Tibial nerve (tissue), 4 donors: Measurements from ENCODE around the gene PNMT.

ENCODE experiments used
- EP300 ChIP-seq, 2 donors: sonication (generic); formaldehyde crosslinking; IDR thresholded peaks; one replicate each; pipeline ENCODE4 v1.6.1; 2017; ENCODE audit warnings: antibody characterized with exemption in 2 of 2, mild to moderate bottlenecking in 1 of 2
- TF ChIP-seq, protein P1 (sequence below), 5 experiments: fragments of 200-600 bp in 3 of 5; fragments of 450-650 bp in 2 of 5; sonication (generic) in 3 of 5; IDR thresholded peaks; one replicate each; pipeline ENCODE4 v1.5.1; 2016 to 2019; ENCODE audit warnings: antibody characterized with exemption in 5 of 5, mild to moderate bottlenecking in 3 of 5, moderate library complexity in 2 of 5

DNA sequence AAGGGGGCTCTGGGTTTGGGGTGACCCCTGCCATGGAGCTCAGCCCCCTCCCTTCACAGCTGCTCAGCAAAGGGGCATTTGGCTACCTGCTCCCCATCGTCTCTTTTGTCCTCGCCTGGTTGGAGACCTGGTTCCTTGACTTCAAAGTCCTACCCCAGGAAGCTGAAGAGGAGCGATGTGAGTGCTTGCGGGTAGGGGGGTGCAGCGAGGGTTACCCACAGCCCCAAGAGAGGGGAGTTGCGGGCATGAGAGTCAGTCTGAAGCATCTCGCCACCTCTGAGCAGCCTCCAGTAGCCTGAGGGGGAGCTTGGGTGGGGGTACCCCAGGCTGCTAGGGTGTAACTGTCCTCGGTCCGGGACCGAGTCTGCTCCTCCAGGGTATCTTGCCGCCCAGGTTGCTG, 9.9 kb upstream of the PNMT start:
- TF ChIP-seq, protein P1, sequence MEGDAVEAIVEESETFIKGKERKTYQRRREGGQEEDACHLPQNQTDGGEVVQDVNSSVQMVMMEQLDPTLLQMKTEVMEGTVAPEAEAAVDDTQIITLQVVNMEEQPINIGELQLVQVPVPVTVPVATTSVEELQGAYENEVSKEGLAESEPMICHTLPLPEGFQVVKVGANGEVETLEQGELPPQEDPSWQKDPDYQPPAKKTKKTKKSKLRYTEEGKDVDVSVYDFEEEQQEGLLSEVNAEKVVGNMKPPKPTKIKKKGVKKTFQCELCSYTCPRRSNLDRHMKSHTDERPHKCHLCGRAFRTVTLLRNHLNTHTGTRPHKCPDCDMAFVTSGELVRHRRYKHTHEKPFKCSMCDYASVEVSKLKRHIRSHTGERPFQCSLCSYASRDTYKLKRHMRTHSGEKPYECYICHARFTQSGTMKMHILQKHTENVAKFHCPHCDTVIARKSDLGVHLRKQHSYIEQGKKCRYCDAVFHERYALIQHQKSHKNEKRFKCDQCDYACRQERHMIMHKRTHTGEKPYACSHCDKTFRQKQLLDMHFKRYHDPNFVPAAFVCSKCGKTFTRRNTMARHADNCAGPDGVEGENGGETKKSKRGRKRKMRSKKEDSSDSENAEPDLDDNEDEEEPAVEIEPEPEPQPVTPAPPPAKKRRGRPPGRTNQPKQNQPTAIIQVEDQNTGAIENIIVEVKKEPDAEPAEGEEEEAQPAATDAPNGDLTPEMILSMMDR (IDR thresholded peaks at IDR 0.05) = no peak
- no peak for TF ChIP-seq EP300 (IDR thresholded peaks at IDR 0.05)
